Neural progenitor cell (in vitro differentiated cells): ENCODE data around the gene TBXAS1. TPM values are rescaled to one million over a fixed set of nuclear protein-coding genes. Genes with fewer than 3 reads are reported as not detected.

Experiments
- DNase-seq: peaks from one replicate; pipeline ENCODE4 v3.0.0-alpha.2; 2016; ENCODE audit warnings: low spot score
- H2AFZ ChIP-seq: fragments of 200-600 bp; sonication (generic); replicated peaks from 2 replicates; pipeline ENCODE4 v1.6.1; 2016; ENCODE audit warnings: antibody characterized with exemption
- H3F3A ChIP-seq: fragments of 200-600 bp; sonication (generic); 2 replicates; pipeline ENCODE4 v1.6.1; 2016; ENCODE audit warnings: antibody characterized with exemption, low read depth
- H3K27ac ChIP-seq: fragments of 200-600 bp; sonication (generic); 2 replicates; pipeline ENCODE4 v1.5.1; 2016; ENCODE audit warnings: mild to moderate bottlenecking
- H3K27me3 ChIP-seq: fragments of 200-600 bp; sonication (generic); 2 replicates; pipeline ENCODE4 v1.6.1; 2016; ENCODE audit warnings: mild to moderate bottlenecking, moderate library complexity
- H3K36me3 ChIP-seq: fragments of 200-600 bp; sonication (generic); 2 replicates; pipeline ENCODE4 v1.5.1; 2016
- H3K4me1 ChIP-seq: fragments of 200-600 bp; sonication (generic); 2 replicates; pipeline ENCODE4 v1.6.1; 2016; ENCODE audit warnings: mixed run types
- H3K4me2 ChIP-seq: fragments of 200-600 bp; sonication (generic); 2 replicates; pipeline ENCODE4 v1.6.1; 2016
- H3K4me3 ChIP-seq: fragments of 200-600 bp; sonication (generic); 2 replicates; pipeline ENCODE4 v1.5.1; 2016
- H3K79me2 ChIP-seq: fragments of 200-600 bp; sonication (generic); 2 replicates; pipeline ENCODE4 v1.6.1; 2016; ENCODE audit warnings: low read depth
- H3K9ac ChIP-seq: fragments of 200-600 bp; sonication (generic); 2 replicates; pipeline ENCODE4 v1.6.1; 2016
- H3K9me3 ChIP-seq: fragments of 200-600 bp; sonication (generic); 2 replicates; pipeline ENCODE4 v1.5.1; 2016; ENCODE audit warnings: low read depth
- H4K20me1 ChIP-seq: fragments of 200-600 bp; sonication (generic); 2 replicates; pipeline ENCODE4 v1.6.1; 2016; ENCODE audit warnings: low read depth
- H3K27ac Mint-ChIP-seq: 3 replicates; pipeline ENCODE4 v1.8.0; 2021; ENCODE audit warnings: mixed read lengths
- H3K27me3 Mint-ChIP-seq: 2 replicates; pipeline ENCODE4 v1.8.0; 2022; ENCODE audit warnings: low read depth, mild to moderate bottlenecking, inconsistent platforms, moderate library complexity, mixed read lengths; ENCODE audit not compliant: insufficient read depth
- H3K36me3 Mint-ChIP-seq: 3 replicates; pipeline ENCODE4 v1.8.0; 2021; ENCODE audit warnings: mixed read lengths
- H3K4me1 Mint-ChIP-seq: 3 replicates; pipeline ENCODE4 v1.8.0; 2021; ENCODE audit warnings: mixed read lengths
- H3K4me3 Mint-ChIP-seq: 3 replicates; pipeline ENCODE4 v1.8.0; 2021; ENCODE audit warnings: mild to moderate bottlenecking, moderate library complexity, mixed read lengths
- H3K9me3 Mint-ChIP-seq: 3 replicates; pipeline ENCODE4 v1.8.0; 2020; ENCODE audit warnings: mixed read lengths
- EZH2 ChIP-seq: fragments of 200-600 bp; sonication (generic); IDR thresholded peaks from 2 replicates; pipeline ENCODE4 v1.6.1; 2017; ENCODE audit warnings: antibody characterized with exemption, mild to moderate bottlenecking, moderate library complexity
- EZH2phosphoT487 ChIP-seq: fragments of 200-600 bp; sonication (generic); IDR thresholded peaks from 2 replicates; pipeline ENCODE4 v1.6.1; 2017; ENCODE audit warnings: antibody characterized with exemption
- total RNA-seq: library from RNA; depleted of rRNA; stranded (reverse); fragments of >200 nt; gene quantifications from 2 replicates; pipeline ENCODE4 v1.2.3, GENCODE V29; 2015; ENCODE audit warnings: low replicate concordance
- TF ChIP-seq, protein P1 (sequence below): fragments of 200-600 bp; sonication (generic); IDR thresholded peaks from 2 replicates; pipeline ENCODE4 v1.5.1; 2017; ENCODE audit warnings: antibody characterized with exemption, mild to moderate bottlenecking

TBXAS1 gene
- total RNA-seq, 1 donor from 2014 or later, result not detected

DNA sequence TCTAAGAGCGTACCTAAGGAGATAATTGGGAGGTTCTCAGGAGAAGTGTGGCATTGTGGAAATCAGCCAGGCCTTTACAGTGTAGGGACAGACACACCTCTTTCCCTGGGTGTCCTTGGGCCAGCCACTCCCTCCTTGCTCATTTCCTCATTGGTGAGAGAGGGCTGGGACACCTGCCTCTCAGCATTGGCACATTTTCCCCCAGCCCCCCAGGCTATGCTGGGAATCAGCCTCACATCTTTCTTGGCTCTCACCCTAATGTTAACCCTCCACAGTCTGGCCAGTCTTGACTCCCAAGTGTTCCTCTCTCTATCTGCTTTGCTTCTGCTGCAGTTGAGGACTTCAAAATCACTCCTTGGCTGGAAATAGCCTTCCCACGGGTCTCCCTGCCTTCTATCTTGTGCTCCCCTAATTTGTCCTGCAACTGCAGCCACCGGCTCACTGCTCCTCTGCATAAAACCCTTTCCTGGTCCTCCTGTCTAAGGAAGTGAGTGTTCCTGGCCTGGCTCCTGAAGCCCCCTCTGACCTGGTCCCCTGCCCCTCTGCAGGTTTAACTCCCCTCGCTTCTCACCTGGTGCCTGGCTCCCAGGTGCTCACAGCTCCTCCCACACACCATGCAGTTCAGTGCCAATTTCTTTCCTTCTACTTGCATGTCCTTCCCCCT is 15.8 kb downstream of the TBXAS1 start:
- H3F3A ChIP-seq, result no peaks in the 10 kb centered on the region
- no peaks in the 10 kb centered on the region for H3K79me2 ChIP-seq
- no peak overlapping the region for H3K4me2 ChIP-seq
- no peaks in the 10 kb centered on the region for H3K4me1 ChIP-seq
- no peak overlapping the region for H2AFZ ChIP-seq
- H4K20me1 ChIP-seq, result no peaks in the 10 kb centered on the region
- TF ChIP-seq, protein P1, sequence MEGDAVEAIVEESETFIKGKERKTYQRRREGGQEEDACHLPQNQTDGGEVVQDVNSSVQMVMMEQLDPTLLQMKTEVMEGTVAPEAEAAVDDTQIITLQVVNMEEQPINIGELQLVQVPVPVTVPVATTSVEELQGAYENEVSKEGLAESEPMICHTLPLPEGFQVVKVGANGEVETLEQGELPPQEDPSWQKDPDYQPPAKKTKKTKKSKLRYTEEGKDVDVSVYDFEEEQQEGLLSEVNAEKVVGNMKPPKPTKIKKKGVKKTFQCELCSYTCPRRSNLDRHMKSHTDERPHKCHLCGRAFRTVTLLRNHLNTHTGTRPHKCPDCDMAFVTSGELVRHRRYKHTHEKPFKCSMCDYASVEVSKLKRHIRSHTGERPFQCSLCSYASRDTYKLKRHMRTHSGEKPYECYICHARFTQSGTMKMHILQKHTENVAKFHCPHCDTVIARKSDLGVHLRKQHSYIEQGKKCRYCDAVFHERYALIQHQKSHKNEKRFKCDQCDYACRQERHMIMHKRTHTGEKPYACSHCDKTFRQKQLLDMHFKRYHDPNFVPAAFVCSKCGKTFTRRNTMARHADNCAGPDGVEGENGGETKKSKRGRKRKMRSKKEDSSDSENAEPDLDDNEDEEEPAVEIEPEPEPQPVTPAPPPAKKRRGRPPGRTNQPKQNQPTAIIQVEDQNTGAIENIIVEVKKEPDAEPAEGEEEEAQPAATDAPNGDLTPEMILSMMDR, result no peak
- TF ChIP-seq EZH2 (no peak), EZH2phosphoT487 (no peak)
- no peak overlapping the region for H3K4me3 ChIP-seq
- H3K9ac ChIP-seq, result no peak overlapping the region
- H3K27me3 ChIP-seq, result no peaks in the 10 kb centered on the region
- Mint-ChIP-seq H3K9me3 (no peaks in the 10 kb centered on the region), H3K27me3 (peaks cover 3% of the 10 kb centered on the region), H3K4me3 (no peak overlapping the region), H3K4me1 (no peaks in the 10 kb centered on the region), H3K27ac (no peak overlapping the region), H3K36me3 (no peaks in the 10 kb centered on the region)
- H3K9me3 ChIP-seq, result no peaks in the 10 kb centered on the region
- H3K36me3 ChIP-seq, result no peaks in the 10 kb centered on the region
- H3K27ac ChIP-seq, result no peak overlapping the region
- no peak for DNase-seq

DNA sequence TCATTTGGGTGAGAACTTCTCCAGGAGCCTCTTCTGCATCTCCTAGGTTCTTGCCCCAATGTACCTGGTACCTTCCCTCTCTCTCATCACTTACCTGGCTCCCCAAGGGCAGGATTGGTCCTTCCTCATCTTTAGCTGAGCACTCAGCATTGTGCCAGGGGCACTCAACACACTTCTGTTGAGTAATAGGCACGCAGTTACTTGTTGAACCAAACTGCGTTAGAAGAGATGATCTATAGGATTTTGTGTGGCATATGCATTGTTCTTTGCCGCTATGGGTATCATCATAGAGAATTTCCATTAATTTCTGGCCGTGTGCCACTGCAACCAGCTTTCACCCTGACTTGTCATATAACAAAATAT is 16.4 kb downstream of the TBXAS1 start:
- Histone ChIP-seq H3K79me2 (no peaks in the 10 kb centered on the region), H3K4me3 (no peak overlapping the region), H3K36me3 (no peaks in the 10 kb centered on the region), H3K27me3 (no peaks in the 10 kb centered on the region), H3K4me2 (no peak overlapping the region), H3K4me1 (no peaks in the 10 kb centered on the region), H2AFZ (no peak overlapping the region), H4K20me1 (no peaks in the 10 kb centered on the region), H3F3A (no peaks in the 10 kb centered on the region), H3K9me3 (no peaks in the 10 kb centered on the region), H3K27ac (no peak overlapping the region), H3K9ac (no peak overlapping the region)
- no peak overlapping the region for H3K27ac Mint-ChIP-seq
- H3K9me3 Mint-ChIP-seq, result no peaks in the 10 kb centered on the region
- no peak overlapping the region for H3K4me3 Mint-ChIP-seq
- H3K36me3 Mint-ChIP-seq, result no peaks in the 10 kb centered on the region
- no peak for DNase-seq
- H3K27me3 Mint-ChIP-seq, result peaks cover 3% of the 10 kb centered on the region
- H3K4me1 Mint-ChIP-seq, result no peaks in the 10 kb centered on the region
- TF ChIP-seq, protein P1, result no peak

DNA sequence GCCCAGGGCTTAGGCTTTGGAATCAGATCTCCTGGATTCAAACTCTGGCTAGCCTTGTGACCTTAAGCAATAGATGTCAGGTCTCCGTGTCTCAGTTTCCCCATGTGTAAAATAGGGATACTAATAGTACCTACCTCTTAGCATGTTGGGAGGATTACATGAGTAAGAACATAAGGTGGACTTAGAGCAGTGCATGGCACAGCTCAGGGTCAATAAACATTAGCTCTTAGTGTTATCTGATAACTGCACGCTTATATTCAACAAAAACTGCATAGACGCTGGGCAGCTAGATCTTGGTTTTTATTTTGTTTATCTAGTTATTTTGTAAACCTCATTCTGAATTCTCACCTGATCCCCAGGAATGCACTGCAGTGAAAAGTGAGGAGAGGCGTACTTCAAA is 17.2 kb downstream of the TBXAS1 start:
- Mint-ChIP-seq H3K27me3 (peaks cover 3% of the 10 kb centered on the region), H3K4me3 (no peak overlapping the region), H3K9me3 (no peaks in the 10 kb centered on the region), H3K36me3 (no peaks in the 10 kb centered on the region), H3K4me1 (no peaks in the 10 kb centered on the region), H3K27ac (no peak overlapping the region)
- no peaks in the 10 kb centered on the region for H4K20me1 ChIP-seq
- no peaks in the 10 kb centered on the region for H3K36me3 ChIP-seq
- H3K27ac ChIP-seq, result no peak overlapping the region
- H3K79me2 ChIP-seq, result no peaks in the 10 kb centered on the region
- no peak overlapping the region for H3K4me3 ChIP-seq
- H2AFZ ChIP-seq, result no peak overlapping the region
- TF ChIP-seq EZH2 (no peak), EZH2phosphoT487 (no peak)
- H3K27me3 ChIP-seq, result no peaks in the 10 kb centered on the region
- H3K4me2 ChIP-seq, result no peak overlapping the region
- H3K9me3 ChIP-seq, result no peaks in the 10 kb centered on the region
- H3F3A ChIP-seq, result no peaks in the 10 kb centered on the region
- H3K9ac ChIP-seq, result no peak overlapping the region
- no peaks in the 10 kb centered on the region for H3K4me1 ChIP-seq
- no peak for DNase-seq

DNA sequence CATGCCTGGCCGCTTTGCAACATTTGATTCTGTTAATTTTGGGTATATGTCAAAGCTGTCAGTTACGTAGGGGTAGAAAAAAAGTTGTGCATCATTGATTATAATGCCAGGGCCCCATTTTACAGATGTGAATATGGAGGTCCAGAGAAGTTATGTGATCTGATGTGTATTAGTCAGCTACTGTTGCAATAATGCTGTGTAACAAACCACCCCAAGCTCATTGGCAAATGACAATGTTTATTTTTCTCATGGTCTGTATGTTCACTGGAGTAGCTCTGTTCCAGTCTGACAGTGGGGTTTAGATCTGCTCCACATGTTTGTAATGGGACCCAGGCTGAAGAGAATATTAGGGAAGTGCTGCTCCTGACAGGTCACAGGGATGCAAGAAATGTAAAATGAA is 19.2 kb downstream of the TBXAS1 start:
- Histone ChIP-seq H3F3A (no peaks in the 10 kb centered on the region), H3K4me2 (no peak overlapping the region), H3K79me2 (no peaks in the 10 kb centered on the region), H3K27ac (no peak overlapping the region), H3K4me1 (no peaks in the 10 kb centered on the region), H2AFZ (no peak overlapping the region), H3K36me3 (no peaks in the 10 kb centered on the region), H3K27me3 (no peaks in the 10 kb centered on the region), H3K9me3 (no peaks in the 10 kb centered on the region), H4K20me1 (no peaks in the 10 kb centered on the region), H3K9ac (no peak overlapping the region), H3K4me3 (no peak overlapping the region)
- no peaks in the 10 kb centered on the region for H3K4me1 Mint-ChIP-seq
- DNase-seq, result no peak
- H3K36me3 Mint-ChIP-seq, result no peaks in the 10 kb centered on the region
- no peak overlapping the region for H3K4me3 Mint-ChIP-seq
- H3K27ac Mint-ChIP-seq, result no peak overlapping the region
- no peaks in the 10 kb centered on the region for H3K9me3 Mint-ChIP-seq
- TF ChIP-seq, protein P1, result no peak
- TF ChIP-seq EZH2phosphoT487 (no peak), EZH2 (no peak)
- peaks cover 3% of the 10 kb centered on the region for H3K27me3 Mint-ChIP-seq
